MM.1S (cell line): Measurements from ENCODE around the gene CCDC117.

ENCODE experiments used
- EZH2 ChIP-seq: fragments of 300-600 bp; sonication (generic); optimal IDR thresholded peaks from 2 replicates; pipeline ENCODE3; 2017; ENCODE audit warnings: low read depth, mild to moderate bottlenecking, antibody characterized with exemption, low read length, mixed read lengths
- EZH2phosphoT487 ChIP-seq: fragments of 300-600 bp; sonication (generic); IDR thresholded peaks from 2 replicates; pipeline ENCODE4 v1.6.1; 2018; ENCODE audit warnings: antibody characterized with exemption, low read length
- TF ChIP-seq, protein P1 (sequence below): fragments of 300-600 bp; sonication (generic); IDR thresholded peaks from 2 replicates; pipeline ENCODE4 v1.5.1; 2016; ENCODE audit warnings: antibody characterized with exemption, low read length, mixed read lengths

DNA sequence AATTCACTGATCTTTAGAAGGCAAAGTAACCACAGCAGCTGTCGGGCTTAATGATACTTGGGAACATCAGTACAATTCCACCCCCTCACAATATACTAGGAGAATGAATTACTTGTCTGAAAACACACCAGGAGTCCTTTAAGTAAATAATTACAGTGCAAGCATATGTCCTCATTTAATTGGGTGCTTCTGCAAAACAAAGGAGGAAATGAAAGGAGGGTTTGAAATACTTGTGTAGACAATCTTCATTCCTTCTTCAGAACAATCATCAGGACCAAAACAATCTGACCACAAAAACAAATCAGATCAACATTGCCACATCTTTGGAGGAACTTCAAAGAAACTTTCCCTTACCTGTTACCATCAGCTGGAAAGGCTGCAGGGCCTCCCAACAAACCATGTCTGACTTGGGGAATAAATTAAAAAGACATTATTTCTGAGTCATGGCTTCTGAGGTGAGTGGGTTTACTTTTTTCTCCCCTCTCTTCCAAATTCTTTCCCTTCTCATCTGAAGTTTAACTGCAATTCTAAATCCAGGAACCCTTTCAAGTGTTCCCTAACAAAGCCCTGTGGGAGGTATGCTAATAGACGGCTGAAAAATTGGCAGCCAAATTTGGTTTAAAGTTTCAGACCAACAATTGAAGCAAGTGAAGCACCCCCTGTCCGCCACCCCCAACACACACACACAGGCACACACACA, 12.5 kb upstream of the CCDC117 start:
- TF ChIP-seq, protein P1, sequence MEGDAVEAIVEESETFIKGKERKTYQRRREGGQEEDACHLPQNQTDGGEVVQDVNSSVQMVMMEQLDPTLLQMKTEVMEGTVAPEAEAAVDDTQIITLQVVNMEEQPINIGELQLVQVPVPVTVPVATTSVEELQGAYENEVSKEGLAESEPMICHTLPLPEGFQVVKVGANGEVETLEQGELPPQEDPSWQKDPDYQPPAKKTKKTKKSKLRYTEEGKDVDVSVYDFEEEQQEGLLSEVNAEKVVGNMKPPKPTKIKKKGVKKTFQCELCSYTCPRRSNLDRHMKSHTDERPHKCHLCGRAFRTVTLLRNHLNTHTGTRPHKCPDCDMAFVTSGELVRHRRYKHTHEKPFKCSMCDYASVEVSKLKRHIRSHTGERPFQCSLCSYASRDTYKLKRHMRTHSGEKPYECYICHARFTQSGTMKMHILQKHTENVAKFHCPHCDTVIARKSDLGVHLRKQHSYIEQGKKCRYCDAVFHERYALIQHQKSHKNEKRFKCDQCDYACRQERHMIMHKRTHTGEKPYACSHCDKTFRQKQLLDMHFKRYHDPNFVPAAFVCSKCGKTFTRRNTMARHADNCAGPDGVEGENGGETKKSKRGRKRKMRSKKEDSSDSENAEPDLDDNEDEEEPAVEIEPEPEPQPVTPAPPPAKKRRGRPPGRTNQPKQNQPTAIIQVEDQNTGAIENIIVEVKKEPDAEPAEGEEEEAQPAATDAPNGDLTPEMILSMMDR = no peak
- TF ChIP-seq EZH2phosphoT487 (no peak), EZH2 (no peak)
